K562 (cell line): ENCODE results near the gene IGSF3. TPM values are rescaled to one million over a fixed set of nuclear protein-coding genes. Genes with fewer than 3 reads are reported as not detected.

Source experiments
- ATAC-seq: fragments of 200-7000 bp; cut with Tn5 transposase; 3 replicates; pipeline ENCODE4 v1.9.1; 2020; ENCODE audit warnings: moderate library complexity
- BruUV-seq: library from RNA; stranded (reverse); fragments of 400-500 nt; replicated peaks from 2 replicates; lab custom pipeline; 2021; lab: Mats Ljungman, UMichigan
- CTCF ChIA-PET: fragments of 300-600 bp; formaldehyde crosslinking; extraction: SDS; loops from one replicate; lab custom pipeline; 2021; ENCODE audit warnings: low intra/inter-chr PET ratio; lab: Yijun Ruan, JAX
- POLR2A ChIA-PET: fragments of 300-600, 350-650 bp; sonication (Branson Sonifier 250); formaldehyde crosslinking; extraction: SDS; loops from one replicate; lab custom pipeline; 2021; ENCODE audit warnings: antibody characterized with exemption, inconsistent platforms; lab: Yijun Ruan, JAX
- DNase-seq, 4 experiments: peaks; one replicate each; pipeline versions ENCODE4 v3.0.0 to v3.0.0-alpha.2; 2011 to 2018; ENCODE audit warnings: low spot score in 3 of 4, mixed read lengths in 3 of 4; ENCODE audit errors: extremely low read depth in 1 of 4
- FAIRE-seq: peaks from 2 replicates; lab custom pipeline; 2011; peaks lifted over from hg19 to GRCh38; lab: Jason Lieb, UNC
- H2AFZ ChIP-seq: 2 replicates; pipeline ENCODE4 v1.6.0; 2011; ENCODE audit warnings: low read depth, low read length, control low read depth, inconsistent platforms
- H3K27ac ChIP-seq: fragments of 200-600 bp; 3 replicates; pipeline ENCODE4 v1.8.0; 2011; ENCODE audit warnings: low read depth, mild to moderate bottlenecking, control low read depth, inconsistent platforms, low read length, moderate library complexity, mixed read lengths; ENCODE audit errors: extremely low read depth
- H3K27me3 ChIP-seq, 2 experiments: fragments of 300-600 bp in 1 of 2; 2 replicates in 1 of 2; 3 replicates in 1 of 2; pipeline versions ENCODE4 v1.6.0 to v1.8.0; 2011; ENCODE audit warnings: inconsistent platforms in 2 of 2, low read length in 2 of 2, mild to moderate bottlenecking in 1 of 2, mixed read lengths in 1 of 2, moderate library complexity in 1 of 2; ENCODE audit not compliant: control insufficient read depth in 2 of 2, insufficient read depth in 2 of 2
- H3K36me3 ChIP-seq: fragments of 300-600 bp; 3 replicates; pipeline ENCODE4 v1.8.0; 2011; ENCODE audit warnings: mild to moderate bottlenecking, low read length, inconsistent platforms; ENCODE audit not compliant: control insufficient read depth, insufficient read depth
- H3K4me1 ChIP-seq, 2 experiments: fragments of 200-600 bp in 1 of 2; replicated peaks in 1 of 2; 2 replicates in 1 of 2; 3 replicates in 1 of 2; pipeline versions ENCODE4 v1.5.1 to v1.8.0; 2011; ENCODE audit warnings: inconsistent platforms in 2 of 2, low read length in 2 of 2, mild to moderate bottlenecking in 1 of 2, mixed read lengths in 1 of 2, moderate library complexity in 1 of 2; ENCODE audit not compliant: control insufficient read depth in 2 of 2, insufficient read depth in 2 of 2
- H3K4me2 ChIP-seq: 2 replicates; pipeline ENCODE4 v1.6.1; 2011; ENCODE audit warnings: low read length, control low read depth, inconsistent platforms, mixed read lengths; ENCODE audit not compliant: insufficient read depth
- H3K4me3 ChIP-seq: fragments of 200-600 bp; sonication (generic), shearing (Covaris generic); 2 replicates; pipeline ENCODE4 v1.5.1; 2016; ENCODE audit warnings: control low read depth, inconsistent platforms
- H3K79me2 ChIP-seq: fragments of 200-600 bp; 3 replicates; pipeline ENCODE4 v1.8.0; 2011; ENCODE audit warnings: low read length, inconsistent platforms; ENCODE audit not compliant: control insufficient read depth, insufficient read depth
- H3K9ac ChIP-seq, 2 experiments: 2 replicates each; pipeline versions ENCODE4 v1.6.0 to v1.6.1; 2011; ENCODE audit warnings: low read depth in 2 of 2, low read length in 2 of 2, control low read depth in 1 of 2, inconsistent platforms in 1 of 2, mild to moderate bottlenecking in 1 of 2, mixed read lengths in 1 of 2; ENCODE audit not compliant: insufficient read depth in 1 of 2
- H3K9me1 ChIP-seq: one replicate; pipeline ENCODE4 v1.6.0; 2011; ENCODE audit warnings: inconsistent platforms, mild to moderate bottlenecking, low read length, moderate library complexity; ENCODE audit not compliant: control insufficient read depth, insufficient read depth
- H3K9me3 ChIP-seq: replicated peaks from 2 replicates; pipeline ENCODE4 v1.5.1; 2011; ENCODE audit warnings: low read depth, low read length, inconsistent platforms; ENCODE audit not compliant: control insufficient read depth, insufficient read depth
- H4K20me1 ChIP-seq: replicated peaks from 2 replicates; pipeline ENCODE4 v1.6.1; 2011; ENCODE audit warnings: low read length, inconsistent platforms, mixed read lengths; ENCODE audit not compliant: control insufficient read depth, insufficient read depth
- CBFB ChIP-seq: sonication (generic); formaldehyde crosslinking; IDR thresholded peaks from 2 replicates; pipeline ENCODE4 v1.4.0; 2020; ENCODE audit warnings: mild to moderate bottlenecking, missing genetic modification reagents
- CXXC5 ChIP-seq: fragments of 250-450 bp; sonication (Bioruptor Pico); IDR thresholded peaks from 2 replicates; pipeline ENCODE4 v1.8.0; 2022; ENCODE audit warnings: inconsistent platforms, mild to moderate bottlenecking, moderate library complexity
- DACH1 ChIP-seq: fragments of 450-650 bp; IDR thresholded peaks from 2 replicates; pipeline ENCODE4 v1.6.1; 2018; ENCODE audit not compliant: partially characterized antibody
- ELF2 ChIP-seq: fragments of 250-450 bp; sonication (Bioruptor Pico); IDR thresholded peaks from 2 replicates; pipeline ENCODE4 v1.5.0; 2021; ENCODE audit warnings: mild to moderate bottlenecking
- NFXL1 ChIP-seq: fragments of 450-650 bp; formaldehyde crosslinking; IDR thresholded peaks from 2 replicates; pipeline ENCODE4 v1.4.0; 2021; ENCODE audit warnings: mild to moderate bottlenecking
- TCF3 ChIP-seq: sonication (generic); formaldehyde crosslinking; IDR thresholded peaks from 2 replicates; pipeline ENCODE4 v1.4.0; 2020; ENCODE audit warnings: mild to moderate bottlenecking, missing genetic modification reagents
- TRIM24 ChIP-seq, 2 experiments: fragments of 450-650 bp; IDR thresholded peaks; 2 replicates each; pipeline ENCODE4 v1.6.1; 2016
- ZKSCAN3 ChIP-seq: fragments of 250-450 bp; sonication (Bioruptor Pico); IDR thresholded peaks from 2 replicates; pipeline ENCODE4 v1.4.0; 2020
- ZNF121 ChIP-seq: sonication (generic); formaldehyde crosslinking; conservative IDR thresholded peaks from 2 replicates; pipeline ENCODE4 v1.8.0; 2022; ENCODE audit warnings: missing genetic modification reagents
- whole genome bisulfite sequencing: fragments of 100-300 bp; shearing (Covaris generic); methylation state at CpG from one replicate; pipeline ENCODE4 v1.1.6; 2016; ENCODE audit warnings: low coverage, mixed read lengths; ENCODE audit not compliant: insufficient coverage; ENCODE audit errors: missing lambda C conversion rate; 5-methylcytosine and 5-hydroxymethylcytosine counted together
- in situ Hi-C: fragments of 300-500 bp; cut with MboI; formaldehyde crosslinking; loops from 4 replicates; pipeline ENCODE4 v1.15.0; 2018; ENCODE audit warnings: inconsistent platforms, mixed read lengths
- intact Hi-C: fragments of 100-400 bp; cut with micrococcal nuclease; formaldehyde crosslinking; loops from 2 replicates; pipeline ENCODE4 v1.14.2; 2022
- polyA plus RNA-seq, 8 experiments: library from polyadenylated mRNA; depleted of rRNA in 4 of 8; stranded (reverse) in 5 of 8; unstranded in 3 of 8; fragments of >200 nt; fragmentation: Nextera tagmentation in 2 of 8; fragmentation: Illumina TruSeq in 1 of 8; extraction: Ambion mirVana in 2 of 8; extraction: Trizol in 1 of 8; gene quantifications; 2 replicates each; pipeline versions ENCODE4 v1.2.1 to v1.2.3, GENCODE V29; 2011 to 2014; ENCODE audit warnings: inconsistent platforms in 1 of 8, missing spikeins in 1 of 8
- total RNA-seq, 7 experiments: library from RNA; depleted of rRNA in 6 of 7; stranded (reverse); fragments of >200 nt in 6 of 7; fragmentation: Illumina TruSeq in 2 of 7; extraction: Trizol in 2 of 7; gene quantifications; 2 replicates each; pipeline versions ENCODE4 v1.2.1 to v1.2.3, GENCODE V29; 2011 to 2021; ENCODE audit warnings: low replicate concordance in 1 of 7

The IGSF3 gene
- total and polyA plus RNA-seq, 9 of the 15 experiments (the other 6 are each of a cell fraction or from before 2014, with no cell fraction given) = 1.1 to 15.0 (median 8.3) TPM

GRCh38 chr1:116534014-116534739 is 133.4 kb downstream of the IGSF3 start (continued):
- no peak for TF ChIP-seq DACH1

GRCh38 chr1:116533429-116533820 is 134.1 kb downstream of the IGSF3 start:
- H3K27ac ChIP-seq = no peak overlapping the region
- ChIA-PET POLR2A (no interaction called here), CTCF (no interaction called here)
- no peaks in the 10 kb centered on the region for H3K79me2 ChIP-seq
- H3K4me2 ChIP-seq = no peak overlapping the region
- H3K9ac ChIP-seq = no peak overlapping the region
- no peaks in the 10 kb centered on the region for H4K20me1 ChIP-seq
- no peak for ATAC-seq
- no peak for DNase-seq
- no peak overlapping the region for H2AFZ ChIP-seq
- H3K9me3 ChIP-seq = no peaks in the 10 kb centered on the region
- no peak overlapping the region for H3K4me3 ChIP-seq
- BruUV-seq = no TSS peak
- 90% methylated on average over 3 of the region's 3 CpGs for WGBS
- in situ Hi-C loops = no loop called here
- FAIRE-seq = no peak
- no peaks in the 10 kb centered on the region for H3K9me1 ChIP-seq
- intact Hi-C loops = no loop called here
- H3K4me1 ChIP-seq = peaks cover 0 to 5% of the 10 kb centered on the region in 2 experiments; a peak in 2 of 5 replicates
- TF ChIP-seq TCF3 (CRISPR knock-in tag) = no peak
- TF ChIP-seq TRIM24 (IDR thresholded peaks at IDR 0.05) = no peak
- no peak for TF ChIP-seq ZNF121
- TF ChIP-seq CBFB (CRISPR knock-in tag) = no peak
- TF ChIP-seq NFXL1 (CRISPR knock-in tag) = no peak
- TF ChIP-seq ZKSCAN3 (CRISPR knock-in tag) = no peak
- no peak for TF ChIP-seq ELF2
- no peak for TF ChIP-seq CXXC5 (CRISPR knock-in tag)
- H3K36me3 ChIP-seq = peaks cover 55% of the 10 kb centered on the region
- H3K27me3 ChIP-seq = no peaks in the 10 kb centered on the region
